NCI-H2227 (cell line): ENCODE results near the gene PNMA8A.

Experiments
- DNase-seq: peaks from one replicate; lab custom pipeline; 2025; ENCODE audit not compliant: unreplicated experiment; lab: John Stamatoyannopoulos, UW

PNMA8A gene

DNA sequence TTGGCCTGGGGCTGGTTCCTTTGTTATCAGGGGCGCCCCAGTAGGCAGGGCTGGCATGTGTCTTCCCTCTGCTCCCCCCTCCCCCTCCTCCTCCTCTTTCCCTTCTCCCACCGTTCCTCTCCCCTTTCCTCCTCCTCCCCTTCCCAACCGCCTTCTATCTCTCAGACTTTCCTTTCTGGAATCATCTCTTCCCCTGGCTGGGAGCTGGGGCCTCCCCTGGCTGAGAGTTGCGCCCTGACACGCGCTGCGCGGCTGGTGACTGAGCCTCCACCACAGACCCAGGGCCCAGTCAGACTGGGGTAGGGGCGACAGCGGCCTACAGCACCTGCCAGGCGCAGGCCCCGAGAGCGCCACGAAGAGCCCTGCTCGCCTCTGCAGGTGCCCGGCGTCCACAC is 21.5 kb upstream of the PNMA8A start:
- DNase-seq = no peak

DNA sequence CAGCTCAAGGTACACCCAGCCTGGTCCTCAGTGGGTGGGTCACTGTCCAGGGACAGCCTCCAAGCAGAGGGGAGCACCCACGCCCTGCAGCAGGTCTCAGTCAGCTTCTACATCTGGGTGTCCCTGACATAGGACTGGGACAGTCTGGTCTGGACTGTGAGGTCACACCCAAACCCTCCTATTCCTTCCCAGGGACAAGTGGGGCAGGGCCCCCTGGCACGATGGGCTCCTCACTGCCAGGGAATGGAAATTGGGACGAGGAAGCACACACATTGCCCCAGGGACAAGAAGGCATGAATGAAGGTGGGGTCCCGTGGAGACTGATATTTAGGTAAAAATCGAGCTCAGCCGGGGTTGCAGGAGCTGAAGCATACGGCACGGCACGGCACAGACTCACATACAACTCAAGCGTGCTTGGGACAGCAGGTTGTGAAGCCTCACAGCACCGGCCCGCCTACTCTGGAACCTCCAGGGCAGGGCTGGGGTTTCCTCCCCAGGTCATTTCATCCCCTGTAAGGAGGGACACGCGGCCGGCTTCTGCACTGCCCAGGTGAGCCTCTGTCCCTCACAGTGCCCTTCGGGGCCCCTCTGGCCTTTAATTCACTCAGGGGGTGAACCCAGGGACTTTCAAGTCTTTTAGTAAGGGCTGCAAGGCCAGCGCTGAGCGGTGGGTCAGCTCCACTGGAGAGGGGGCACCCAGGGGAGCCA is 20.8 kb upstream of the PNMA8A start:
- no peak for DNase-seq

GRCh38 chr19:46490774-46491173 is 19.4 kb upstream of the PNMA8A start:
- no peak for DNase-seq

DNA sequence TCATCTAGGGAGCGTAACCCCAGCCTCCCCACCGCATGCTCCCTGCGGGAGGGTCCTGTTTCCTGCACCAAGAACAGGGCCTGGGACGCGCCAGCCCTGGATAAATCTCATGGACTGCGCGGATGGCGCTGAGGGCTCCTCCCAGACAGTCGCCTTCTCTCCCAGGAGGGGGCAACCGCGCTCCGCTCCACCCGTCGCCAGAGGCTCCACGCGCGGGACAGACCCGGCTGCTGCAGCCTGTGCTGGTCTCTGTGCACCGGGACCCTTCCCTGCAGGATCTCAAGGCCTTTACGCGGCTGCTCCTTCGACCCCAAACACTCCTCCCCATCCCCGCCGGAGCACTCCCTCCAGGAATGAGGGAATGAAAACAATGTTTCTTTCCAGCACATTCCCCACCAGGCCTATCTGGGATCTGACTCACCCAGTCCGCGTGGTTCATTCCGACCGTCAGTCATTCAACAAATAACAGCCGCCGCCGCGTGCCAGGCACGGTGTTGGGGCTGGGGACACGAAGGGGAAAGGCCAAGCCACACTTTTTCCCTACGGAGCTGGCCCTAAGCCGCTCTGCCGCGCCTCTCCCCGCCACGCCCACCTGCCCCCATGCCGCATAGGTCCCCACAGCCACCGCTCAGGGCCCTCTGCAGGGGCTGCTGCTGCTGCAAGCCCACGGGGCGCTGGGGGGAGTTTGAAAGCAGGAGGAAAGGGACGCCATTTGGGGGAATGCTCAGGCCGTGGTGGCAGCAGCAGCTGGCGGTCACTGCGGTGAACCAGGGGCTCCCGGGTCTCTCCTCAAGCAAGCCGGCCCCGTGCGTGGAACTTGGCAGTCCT is 18.3 kb upstream of the PNMA8A start:
- DNase-seq = no peak

DNA sequence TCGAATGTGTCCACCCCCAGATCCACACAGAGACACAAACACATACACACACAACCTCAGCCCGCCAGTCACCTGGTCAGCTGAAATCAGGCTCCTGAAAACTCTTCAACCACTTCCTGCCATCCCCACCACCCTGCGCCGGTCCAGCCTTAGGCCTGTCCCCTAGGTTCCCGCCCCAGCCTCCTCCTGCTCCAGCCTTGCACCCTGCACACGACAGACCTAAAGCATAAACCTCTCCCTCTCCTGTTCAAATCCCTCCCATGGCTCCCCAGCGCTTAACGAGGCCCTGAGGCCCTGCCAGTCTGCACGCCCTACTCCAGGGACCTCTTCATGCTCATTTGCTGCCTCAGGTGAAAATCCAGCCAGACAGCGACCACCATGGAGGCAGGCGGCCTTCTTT is 17.2 kb upstream of the PNMA8A start:
- no peak for DNase-seq

DNA sequence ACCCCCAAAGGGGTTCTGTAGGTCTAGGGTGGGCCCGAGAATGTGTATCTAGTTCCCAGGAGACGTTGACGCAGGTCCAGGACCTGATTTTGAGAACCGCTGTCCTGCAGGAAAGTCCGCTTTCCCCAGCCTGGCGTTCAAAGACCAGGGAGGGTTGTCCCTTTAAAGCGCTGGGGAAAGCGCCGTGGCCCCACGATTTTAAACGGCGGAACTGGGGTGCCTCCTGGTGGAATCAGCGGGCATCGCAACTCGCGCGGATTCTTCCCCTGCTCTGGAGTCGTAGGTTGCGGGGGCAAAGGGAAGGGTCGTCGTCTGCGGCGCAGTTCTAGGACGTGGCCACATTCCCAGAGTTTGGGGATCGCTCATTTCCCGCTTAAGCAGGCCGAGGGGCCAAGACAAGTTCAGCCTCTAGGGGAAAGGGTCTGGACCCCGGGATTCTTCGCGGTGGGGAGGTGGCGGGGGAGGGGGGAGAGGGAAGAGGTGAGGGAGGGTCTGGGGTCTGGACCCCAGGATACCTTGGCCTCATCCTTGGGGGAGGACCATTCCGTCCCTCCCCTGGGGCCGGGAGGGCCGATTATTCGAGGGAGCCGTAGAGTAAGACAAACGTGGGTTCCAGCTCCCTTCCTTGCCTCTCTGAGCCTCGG is 16.6 kb upstream of the PNMA8A start:
- DNase-seq = peak; percentile 82

DNA sequence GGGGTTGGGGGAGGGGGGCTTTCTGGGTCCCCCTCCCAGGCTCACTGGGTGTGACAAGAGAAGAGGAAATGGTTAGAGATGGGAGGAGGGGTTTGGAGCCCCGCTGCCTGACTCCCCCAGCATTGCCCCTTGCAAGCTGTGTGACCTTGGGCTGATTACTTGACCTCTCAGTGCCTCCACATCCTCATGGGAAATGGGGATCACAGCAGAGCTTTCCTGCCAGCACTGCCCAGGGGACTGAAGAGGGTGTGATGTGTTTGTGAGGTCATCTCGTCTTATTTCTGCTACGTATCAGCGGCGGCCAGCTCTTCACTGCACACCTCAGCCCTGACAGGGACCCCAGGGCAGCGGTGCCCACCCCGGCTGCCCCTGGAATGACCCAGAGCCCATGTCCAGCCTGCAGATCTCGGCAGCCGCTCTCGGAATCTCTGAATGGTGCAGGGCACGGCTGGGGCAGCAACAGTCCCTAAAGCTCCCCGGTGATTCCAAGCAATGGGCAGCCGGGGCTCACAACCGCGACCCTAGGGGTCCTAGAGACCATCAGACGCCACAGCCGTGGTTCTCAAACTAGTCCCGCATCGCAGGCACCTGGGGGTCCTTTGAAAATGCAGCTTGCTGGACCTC is 15.9 kb upstream of the PNMA8A start:
- DNase-seq = no peak

DNA sequence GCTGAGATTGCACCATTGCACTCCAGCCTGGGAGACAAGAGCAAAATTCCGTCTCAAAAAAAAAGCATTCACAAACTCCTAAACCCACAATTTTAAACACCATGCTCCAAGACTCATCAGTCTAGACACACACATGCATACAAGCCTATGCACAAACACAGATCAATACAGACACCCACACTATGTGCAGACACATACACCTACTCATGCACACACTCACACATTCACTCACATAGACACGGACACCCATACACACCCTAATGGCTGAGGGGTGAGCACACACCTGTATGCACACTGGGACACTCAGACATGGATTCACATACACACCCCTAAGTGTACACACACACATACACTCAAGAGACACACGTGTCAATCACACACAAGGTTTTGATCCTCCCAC is 15.0 kb upstream of the PNMA8A start:
- no peak for DNase-seq

GRCh38 chr19:46484656-46485055 is 13.3 kb upstream of the PNMA8A start:
- DNase-seq = no peak

GRCh38 chr19:46482631-46483030 is 11.3 kb upstream of the PNMA8A start:
- no peak for DNase-seq

DNA sequence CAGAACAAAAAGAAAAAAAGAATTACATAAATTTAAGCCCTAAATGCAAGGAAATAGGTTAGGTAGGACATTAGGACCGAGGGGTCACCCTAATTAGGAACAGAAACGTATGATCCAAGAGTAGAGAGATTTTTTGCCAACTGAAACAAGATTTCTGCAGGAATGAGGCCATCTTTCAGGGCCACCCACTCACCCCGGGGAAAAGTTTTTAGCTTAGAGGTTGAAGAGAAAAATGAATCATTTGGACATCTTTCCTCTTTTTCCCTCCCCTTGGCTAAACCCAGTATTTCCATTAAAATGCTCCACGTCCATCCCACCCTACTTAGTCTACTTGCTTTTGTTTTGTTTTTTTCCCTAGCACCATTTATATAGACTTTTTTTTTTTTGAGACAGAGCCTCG is 10.6 kb upstream of the PNMA8A start:
- DNase-seq = no peak

- peak; percentile 42 for DNase-seq
Observed at GRCh38 chr19:46481223-46481848, 10.0 kb upstream of the PNMA8A start.

- DNase-seq = peak; percentile 37
Observed at GRCh38 chr19:46480415-46480814, 9.1 kb upstream of the PNMA8A start.

DNA sequence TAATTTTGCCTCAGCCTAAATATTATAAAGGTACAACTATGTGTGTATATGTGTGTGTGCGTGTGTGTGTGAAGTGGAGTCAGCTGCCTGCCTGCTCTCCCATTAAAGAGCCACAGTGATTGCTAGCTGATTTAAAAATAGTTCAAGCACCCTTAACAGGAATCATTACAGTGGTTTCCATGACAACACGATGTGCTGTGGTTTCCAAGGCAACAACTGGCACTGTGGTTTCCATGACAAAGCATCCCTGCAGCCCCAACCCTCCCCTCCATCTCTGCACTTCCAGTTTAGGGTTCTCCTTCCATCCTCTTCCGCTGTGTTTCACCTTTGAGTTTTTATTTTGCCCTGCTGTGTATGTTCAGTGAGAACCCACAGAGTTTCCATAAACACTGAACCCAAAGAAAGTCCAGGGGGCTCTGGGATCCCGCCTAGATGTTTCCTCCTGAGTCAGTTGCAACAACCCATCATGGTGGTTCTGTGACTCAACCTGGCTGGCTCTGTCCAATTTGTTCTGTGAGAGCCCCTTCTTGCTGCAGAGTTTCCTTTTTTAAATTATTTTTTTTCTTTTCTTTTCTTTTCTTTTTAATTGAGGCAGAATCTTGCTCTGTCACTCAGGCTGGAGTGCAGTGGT is 7.1 kb upstream of the PNMA8A start:
- peak; percentile 94 for DNase-seq

DNA sequence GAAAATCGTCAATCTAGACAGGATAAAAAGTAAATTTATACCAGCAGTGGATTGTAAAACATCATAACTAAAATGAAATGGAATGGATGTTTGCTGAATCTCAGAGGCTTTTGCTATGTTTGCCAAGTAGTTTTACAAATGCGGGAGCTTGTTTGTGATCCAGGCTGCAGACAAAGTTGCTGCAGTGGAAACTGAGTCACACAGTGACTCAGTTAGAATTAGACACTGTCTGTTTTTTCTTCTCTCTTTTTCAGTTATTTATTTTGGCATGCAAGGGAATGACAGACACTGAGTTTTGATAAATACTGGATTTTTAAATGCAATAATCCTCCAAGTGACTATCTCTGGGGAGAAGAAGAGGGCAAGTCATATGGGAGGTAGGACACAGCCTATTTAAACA is 4.6 kb upstream of the PNMA8A start:
- no peak for DNase-seq

- DNase-seq = no peak
Observed at GRCh38 chr19:46474211-46474610, 2.8 kb upstream of the PNMA8A start.

DNA sequence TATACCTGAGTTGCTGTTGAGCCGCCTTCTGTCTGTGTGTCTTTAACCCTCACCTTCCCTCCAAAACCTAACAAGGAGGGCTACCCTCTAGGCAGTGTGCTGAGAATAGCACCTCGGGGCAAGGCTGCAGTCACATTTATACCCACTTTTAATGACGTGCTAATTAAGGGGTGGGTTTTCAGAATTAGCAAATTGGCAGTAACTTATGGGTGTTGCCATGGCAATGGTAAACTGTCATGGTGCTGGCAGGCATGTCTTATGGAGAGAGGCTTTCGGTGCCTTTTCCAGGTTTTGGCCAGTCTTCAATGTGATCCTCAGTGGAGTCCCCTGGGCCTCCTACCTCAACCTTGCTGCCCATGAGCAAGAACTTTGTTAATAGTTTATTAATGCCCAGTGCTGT is 1.2 kb upstream of the PNMA8A start:
- no peak for DNase-seq

DNA sequence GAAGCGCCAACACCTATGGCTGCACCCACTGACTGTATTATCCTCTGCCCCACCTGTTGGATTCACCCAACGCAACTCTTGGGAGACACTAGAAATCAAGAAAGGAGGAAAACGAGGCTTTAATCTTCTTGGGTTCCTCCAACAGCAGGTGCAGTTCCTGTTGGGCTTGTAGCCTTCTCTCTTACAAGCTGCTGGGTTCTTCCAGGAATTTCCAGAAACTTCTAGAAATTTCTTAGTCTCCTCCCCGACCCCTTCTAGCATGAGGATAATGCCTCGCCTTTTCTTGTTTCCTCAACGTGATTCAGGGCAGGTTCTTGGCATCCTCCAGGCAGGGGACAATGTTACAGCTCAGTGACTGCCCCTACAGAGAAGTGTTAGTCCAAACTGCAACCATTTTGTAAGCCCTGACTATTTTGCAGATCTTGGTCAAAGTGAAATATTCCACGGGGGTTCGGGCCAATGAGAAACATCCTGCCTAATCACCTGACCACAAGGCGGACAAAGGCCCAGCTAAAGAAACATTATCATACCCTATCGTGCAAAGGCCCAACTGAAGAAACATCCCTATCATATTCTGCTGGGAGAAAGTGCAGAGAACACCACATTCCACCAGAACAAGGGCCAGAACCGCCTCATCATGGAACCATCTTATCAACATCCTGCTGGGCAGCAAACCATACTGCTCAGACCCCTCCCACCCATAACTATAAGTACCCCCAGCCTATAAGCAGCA is 614 bp upstream of the PNMA8A start:
- peak; percentile 48 for DNase-seq

DNA sequence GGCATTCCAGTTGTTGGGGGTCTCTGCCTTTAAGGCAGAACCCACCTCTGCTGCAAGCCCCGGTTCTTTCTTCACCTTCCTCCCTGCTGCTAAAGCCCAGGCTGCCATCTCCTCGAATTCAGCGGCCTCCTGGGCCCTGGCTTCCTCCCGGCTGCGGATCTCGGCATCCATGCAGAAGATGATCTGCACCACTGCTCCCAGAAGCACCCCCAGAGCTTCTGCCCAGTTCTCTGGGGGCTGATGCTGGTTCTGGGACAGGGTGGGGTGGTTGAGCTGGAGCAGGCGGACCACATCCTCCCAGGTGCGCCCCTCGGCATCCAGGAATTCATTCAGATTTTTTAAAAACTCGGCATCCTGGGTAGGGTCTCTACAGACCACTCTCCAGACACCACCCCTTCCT is 987 bp downstream of the PNMA8A start:
- no peak for DNase-seq

DNA sequence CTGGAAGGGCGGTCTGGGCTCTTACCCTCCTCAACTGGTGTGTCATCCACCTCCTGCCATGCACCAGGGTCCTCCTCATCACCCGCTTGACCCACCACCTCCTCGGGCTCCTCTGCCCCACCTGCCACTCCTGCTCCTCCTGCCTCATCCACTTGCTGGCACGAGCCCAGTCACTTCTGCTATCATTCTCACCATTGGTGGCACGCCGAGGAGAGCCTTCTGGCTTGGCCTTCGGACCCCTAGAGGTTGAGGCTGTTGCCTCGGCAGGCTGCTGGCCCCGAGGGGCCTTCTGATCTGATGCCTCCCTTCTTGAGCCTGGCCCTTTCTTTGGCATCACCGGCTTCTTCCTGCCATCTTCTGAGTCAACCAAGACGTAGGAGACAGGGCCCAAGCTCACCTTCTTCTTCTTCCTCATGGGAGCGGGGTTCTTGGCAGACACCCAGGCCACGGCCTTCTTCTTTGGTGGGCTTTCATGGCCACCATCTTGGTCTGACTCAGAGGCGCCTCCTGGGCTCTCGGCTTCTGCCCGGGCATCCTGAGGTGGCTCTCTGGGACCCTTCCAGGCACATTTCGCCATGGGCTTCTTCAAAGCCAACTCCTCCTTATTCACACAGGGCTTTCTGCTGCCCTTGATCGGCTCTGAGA is 1.7 kb downstream of the PNMA8A start:
- no peak for DNase-seq
